ENCODE measurements around the gene CLDN7.

The CLDN7 gene

GRCh38 chr17:7219812-7220592 lies 42.3 kb downstream of the CLDN7 start, which contains the start of the genes ACADVL and DLG4:
Gene ACADVL (plus strand): TSS chr17:7219938. CDS start chr17:7219985, 47 bp downstream.
Gene DLG4 (minus strand): TSS chr17:7219836.
- H3K27ac ChIP-seq = peak within 1 kb of the TSS; percentile 100
- TF ChIP-seq CTCF (conservative IDR thresholded peaks at IDR 0.05) (no peak), ZFX (IDR thresholded peaks at IDR 0.05) (peak; percentile 57; the same call in 1 of the 2 replicates)

DNA sequence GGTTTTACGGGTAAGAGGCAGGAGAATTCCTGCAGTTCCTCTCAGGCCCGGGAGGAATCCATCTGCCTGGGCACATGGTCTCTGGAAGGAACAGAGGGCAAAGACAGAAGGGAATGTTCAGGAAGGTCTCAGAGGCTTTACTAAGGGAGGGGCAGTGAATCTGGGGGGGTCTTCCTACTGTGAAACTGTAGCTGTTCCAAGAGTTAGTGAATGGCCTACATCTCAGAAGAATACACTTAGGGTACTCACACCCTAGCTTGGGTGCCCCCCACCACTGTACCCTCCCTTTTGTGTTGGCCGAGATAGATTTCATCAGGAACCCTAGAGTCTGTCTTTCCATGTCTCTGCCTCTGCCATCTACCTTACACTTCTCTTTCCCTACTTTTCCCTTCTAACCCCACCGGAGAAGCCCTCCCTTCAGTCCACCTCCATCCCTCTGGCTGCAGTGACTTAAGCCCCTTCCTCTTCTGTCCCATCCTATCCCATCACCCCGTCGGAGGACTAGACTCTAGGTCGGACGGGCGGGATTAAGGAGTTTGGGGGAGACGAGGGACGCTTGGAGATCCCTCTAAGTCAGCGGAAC lies 43.0 kb downstream of the CLDN7 start:
- TF ChIP-seq CTCF (conservative IDR thresholded peaks at IDR 0.05) (no peak), ZFX (IDR thresholded peaks at IDR 0.05) (no peak)
- H3K27ac ChIP-seq = peak overlapping the region; percentile 100

DNA sequence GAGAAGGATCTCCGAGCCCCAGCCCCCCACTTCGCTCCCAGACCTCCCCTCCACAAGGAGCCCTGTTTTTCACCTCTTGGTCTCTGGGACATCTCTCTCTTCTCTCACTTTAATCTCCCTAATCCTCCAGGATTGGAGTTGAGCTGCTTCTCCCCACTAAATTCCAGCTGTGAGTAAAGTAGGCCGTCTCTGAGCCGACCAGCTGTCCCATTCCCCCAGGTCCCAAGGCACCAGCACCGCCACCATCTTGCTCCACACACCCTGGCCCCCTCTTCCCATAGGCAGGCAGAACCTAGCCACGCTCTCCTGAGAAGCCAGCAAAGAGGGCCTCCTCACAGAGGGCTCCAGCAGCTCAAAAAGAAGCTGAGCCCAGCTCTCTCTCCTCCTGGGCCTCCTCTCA lies 43.5 kb downstream of the CLDN7 start:
- no peak for TF ChIP-seq CTCF (conservative IDR thresholded peaks at IDR 0.05)
- no peak for TF ChIP-seq ZFX (IDR thresholded peaks at IDR 0.05)
- H3K27ac ChIP-seq = peak overlapping the region; percentile 100

DNA sequence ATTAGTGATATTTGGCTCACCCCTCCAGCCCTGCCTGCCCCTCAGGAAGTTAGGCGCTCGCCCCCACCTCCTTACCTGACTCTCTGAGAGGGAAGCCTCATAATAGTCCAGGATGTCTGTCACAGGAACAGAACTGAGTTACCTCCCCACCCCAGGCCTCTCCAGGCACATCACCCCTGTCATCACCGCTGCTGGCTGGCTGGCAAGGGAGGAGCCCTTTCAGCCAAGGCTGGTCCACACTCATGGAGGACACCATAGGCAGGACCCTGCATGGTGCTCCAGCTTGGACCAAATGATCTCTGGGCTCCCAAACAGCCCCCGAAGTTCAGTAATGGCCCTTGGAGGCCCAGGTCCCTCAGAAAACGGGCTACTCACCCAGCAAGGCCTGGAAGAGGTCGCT lies 44.1 kb downstream of the CLDN7 start:
- TF ChIP-seq CTCF (conservative IDR thresholded peaks at IDR 0.05) (no peak), ZFX (IDR thresholded peaks at IDR 0.05) (no peak)
- no peak overlapping the region for H3K27ac ChIP-seq

DNA sequence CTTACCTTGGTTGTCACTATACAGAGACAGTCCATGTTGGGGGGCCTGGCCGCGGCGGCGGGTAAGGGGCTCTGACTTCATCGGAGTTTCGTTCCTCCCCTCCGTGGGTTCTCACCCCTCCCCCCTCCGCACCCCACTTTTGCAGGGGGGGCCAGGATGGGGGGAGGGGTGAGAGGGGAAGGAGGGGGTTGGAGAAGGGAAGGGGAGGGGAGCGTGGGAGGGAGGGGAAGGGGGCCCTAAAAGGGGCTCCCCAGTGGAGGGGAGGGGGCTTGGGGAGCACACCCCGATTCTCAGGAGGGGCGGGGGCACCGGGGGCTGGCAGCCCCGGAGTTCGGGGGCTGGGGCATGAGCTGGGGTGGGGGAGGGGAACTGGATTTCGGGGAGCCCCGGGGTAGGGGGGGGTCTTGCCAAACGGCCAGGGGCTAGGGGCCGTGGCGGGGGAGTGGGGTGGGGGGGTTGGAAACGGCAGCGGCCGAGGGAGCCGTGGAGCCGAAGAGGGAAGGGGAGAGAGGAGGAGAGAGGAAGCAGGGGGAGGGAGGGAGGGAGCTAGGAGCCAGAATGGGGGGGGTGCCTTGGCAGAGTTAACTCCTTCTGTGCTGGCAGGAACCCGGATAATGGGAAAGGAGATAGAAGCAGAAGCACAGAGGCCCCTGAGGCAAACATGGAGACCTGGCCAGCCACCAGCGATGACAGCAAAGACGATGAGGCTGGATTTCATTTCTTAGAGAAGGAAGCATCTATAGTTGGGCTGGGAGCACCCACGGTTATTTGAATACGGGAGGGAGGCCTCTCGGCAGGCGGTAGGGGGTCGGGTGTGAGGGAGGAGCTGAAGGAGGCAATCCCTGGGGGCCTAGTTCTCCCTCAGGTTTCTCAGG lies 44.9 kb downstream of the CLDN7 start:
- H3K27ac ChIP-seq = no peak overlapping the region
- TF ChIP-seq CTCF (conservative IDR thresholded peaks at IDR 0.05) = no peak
- no peak for TF ChIP-seq ZFX (IDR thresholded peaks at IDR 0.05)

DNA sequence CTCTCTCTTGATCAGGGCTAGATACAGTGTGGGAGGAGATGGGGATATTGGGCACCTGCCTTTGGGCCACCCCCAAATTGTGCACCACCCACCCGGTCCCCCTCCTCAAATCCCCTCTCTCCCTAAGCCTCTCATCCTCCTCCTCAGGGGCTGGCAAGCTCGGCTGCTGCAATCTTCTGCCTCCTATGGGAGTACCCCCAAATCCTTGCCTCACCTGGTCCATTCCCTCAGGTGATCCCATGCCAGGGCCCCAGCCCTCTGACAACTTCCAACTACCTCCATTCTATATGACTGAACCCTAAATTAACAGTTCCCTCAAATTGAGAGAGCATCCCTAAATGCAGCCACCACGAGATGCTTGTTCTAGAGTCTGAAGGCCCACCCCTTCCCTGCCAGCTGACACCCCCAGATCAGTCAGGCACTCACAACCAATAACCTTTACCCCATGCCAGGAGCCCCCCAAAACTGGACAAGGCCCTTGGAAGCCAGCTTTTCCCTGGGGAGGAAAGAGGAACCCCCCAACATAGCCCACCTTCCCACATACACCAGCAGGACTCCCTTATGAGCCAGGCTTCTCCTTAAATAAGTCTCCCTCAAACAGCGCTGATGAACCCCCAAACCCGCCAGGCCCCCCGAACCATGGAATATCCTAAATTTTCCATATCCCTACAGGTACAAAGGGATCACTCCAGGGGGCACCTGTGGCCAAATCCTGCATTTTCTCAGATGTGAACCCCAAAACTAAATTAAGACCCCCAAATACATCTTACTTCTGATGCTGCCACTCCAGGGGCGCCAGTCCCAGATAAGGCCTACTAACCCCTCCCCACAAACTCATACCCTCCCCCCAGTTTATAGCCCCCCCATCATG lies 45.8 kb downstream of the CLDN7 start:
- TF ChIP-seq CTCF (conservative IDR thresholded peaks at IDR 0.05) = no peak
- TF ChIP-seq ZFX (IDR thresholded peaks at IDR 0.05) = no peak
- no peak overlapping the region for H3K27ac ChIP-seq
